Measurements from ENCODE around the gene TLCD3B. TPM values are rescaled to one million over a fixed set of nuclear protein-coding genes. Genes with fewer than 3 reads are reported as not detected.
A peak's percentile ranks its signal among the peaks of the same experiment; 100 is the strongest.

TLCD3B gene
- total and polyA plus RNA-seq, 9 of the 15 experiments (the other 6 are each of a cell fraction or from before 2014, with no cell fraction given), result 0.10 to 0.52 (median 0.23) TPM; not detected in 4

DNA sequence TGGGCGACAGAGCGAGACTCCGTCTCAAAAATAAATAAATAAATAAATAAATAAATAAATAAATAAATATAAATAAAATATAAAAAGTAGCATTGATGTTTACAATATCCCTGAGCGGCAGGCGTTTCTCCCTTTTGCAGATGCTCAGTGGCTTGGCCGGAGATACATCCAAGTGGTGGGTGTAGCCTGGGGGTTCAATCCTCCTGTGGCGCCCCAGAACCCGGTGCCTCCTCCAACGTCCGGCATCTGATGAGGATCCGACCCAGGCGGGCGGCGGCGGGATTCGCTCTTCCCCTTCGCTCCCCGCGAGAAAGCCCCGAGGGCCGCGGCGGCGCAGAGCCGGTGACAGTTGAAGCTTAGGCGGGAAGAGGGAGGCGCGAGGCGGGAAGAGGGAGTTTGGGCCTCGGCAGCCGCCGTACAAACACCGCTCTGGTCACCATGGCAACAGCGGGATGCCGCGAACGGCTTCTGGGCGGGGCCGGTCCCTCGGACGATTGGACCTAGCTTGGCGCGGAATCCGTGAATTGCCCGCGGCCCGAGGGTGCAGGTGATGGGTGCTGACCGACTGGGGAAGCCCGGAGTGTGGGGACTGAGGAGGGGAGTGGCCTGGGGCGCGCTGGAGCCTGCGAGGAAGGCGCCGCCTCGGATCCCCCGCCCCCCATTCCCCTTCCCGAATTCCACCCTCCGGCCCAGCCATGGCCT, 21.8 kb upstream of the TLCD3B start (continued):
- TF ChIP-seq, protein P1, sequence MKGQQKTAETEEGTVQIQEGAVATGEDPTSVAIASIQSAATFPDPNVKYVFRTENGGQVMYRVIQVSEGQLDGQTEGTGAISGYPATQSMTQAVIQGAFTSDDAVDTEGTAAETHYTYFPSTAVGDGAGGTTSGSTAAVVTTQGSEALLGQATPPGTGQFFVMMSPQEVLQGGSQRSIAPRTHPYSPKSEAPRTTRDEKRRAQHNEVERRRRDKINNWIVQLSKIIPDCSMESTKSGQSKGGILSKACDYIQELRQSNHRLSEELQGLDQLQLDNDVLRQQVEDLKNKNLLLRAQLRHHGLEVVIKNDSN (CRISPR knock-in tag; IDR thresholded peaks at IDR 0.05), result 0 out of 2 replicates have a peak, but pooled peaks have one; percentile 22
- TF ChIP-seq EP400 (IDR thresholded peaks at IDR 0.05) (peak; percentile 88), SOX6 (IDR thresholded peaks at IDR 0.05) (peak; percentile 56), ZFX (CRISPR knock-in tag; IDR thresholded peaks at IDR 0.05) (peak; percentile 86), ZBTB33 (CRISPR knock-in tag; IDR thresholded peaks at IDR 0.05) (peak; percentile 76), ZNF766 (CRISPR knock-in tag; conservative IDR thresholded peaks at IDR 0.05) (0 out of 2 replicates have a peak, but pooled peaks have one; percentile 43), CBFA2T2 (conservative IDR thresholded peaks at IDR 0.05) (no peak), ESRRA (IDR thresholded peaks at IDR 0.05; ENCODE audit: borderline replicate concordance, low read depth) (peak; percentile 44; the same call in 1 of the 2 replicates), KLF16 (IDR thresholded peaks at IDR 0.05) (peak; percentile 88), SUPT5H (IDR thresholded peaks at IDR 0.05) (0 out of 2 replicates have a peak, but pooled peaks have one; percentile 47), GATAD2B (IDR thresholded peaks at IDR 0.05; ENCODE audit: borderline replicate concordance) (no peak)
- TF ChIP-seq, protein P2, sequence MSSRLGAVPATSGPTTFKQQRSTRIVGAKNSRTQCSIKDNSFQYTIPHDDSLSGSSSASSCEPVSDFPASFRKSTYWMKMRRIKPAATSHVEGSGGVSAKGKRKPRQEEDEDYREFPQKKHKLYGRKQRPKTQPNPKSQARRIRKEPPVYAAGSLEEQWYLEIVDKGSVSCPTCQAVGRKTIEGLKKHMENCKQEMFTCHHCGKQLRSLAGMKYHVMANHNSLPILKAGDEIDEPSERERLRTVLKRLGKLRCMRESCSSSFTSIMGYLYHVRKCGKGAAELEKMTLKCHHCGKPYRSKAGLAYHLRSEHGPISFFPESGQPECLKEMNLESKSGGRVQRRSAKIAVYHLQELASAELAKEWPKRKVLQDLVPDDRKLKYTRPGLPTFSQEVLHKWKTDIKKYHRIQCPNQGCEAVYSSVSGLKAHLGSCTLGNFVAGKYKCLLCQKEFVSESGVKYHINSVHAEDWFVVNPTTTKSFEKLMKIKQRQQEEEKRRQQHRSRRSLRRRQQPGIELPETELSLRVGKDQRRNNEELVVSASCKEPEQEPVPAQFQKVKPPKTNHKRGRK (tag; IDR thresholded peaks at IDR 0.05), result no peak
- TF ChIP-seq, protein P3, sequence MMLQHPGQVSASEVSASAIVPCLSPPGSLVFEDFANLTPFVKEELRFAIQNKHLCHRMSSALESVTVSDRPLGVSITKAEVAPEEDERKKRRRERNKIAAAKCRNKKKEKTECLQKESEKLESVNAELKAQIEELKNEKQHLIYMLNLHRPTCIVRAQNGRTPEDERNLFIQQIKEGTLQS (IDR thresholded peaks at IDR 0.05), result peak; percentile 65
- TF ChIP-seq, protein P3 (CRISPR knock-in tag; conservative IDR thresholded peaks at IDR 0.05), result no peak; the same call in 1 of the 2 replicates
- TF ChIP-seq, protein P4, sequence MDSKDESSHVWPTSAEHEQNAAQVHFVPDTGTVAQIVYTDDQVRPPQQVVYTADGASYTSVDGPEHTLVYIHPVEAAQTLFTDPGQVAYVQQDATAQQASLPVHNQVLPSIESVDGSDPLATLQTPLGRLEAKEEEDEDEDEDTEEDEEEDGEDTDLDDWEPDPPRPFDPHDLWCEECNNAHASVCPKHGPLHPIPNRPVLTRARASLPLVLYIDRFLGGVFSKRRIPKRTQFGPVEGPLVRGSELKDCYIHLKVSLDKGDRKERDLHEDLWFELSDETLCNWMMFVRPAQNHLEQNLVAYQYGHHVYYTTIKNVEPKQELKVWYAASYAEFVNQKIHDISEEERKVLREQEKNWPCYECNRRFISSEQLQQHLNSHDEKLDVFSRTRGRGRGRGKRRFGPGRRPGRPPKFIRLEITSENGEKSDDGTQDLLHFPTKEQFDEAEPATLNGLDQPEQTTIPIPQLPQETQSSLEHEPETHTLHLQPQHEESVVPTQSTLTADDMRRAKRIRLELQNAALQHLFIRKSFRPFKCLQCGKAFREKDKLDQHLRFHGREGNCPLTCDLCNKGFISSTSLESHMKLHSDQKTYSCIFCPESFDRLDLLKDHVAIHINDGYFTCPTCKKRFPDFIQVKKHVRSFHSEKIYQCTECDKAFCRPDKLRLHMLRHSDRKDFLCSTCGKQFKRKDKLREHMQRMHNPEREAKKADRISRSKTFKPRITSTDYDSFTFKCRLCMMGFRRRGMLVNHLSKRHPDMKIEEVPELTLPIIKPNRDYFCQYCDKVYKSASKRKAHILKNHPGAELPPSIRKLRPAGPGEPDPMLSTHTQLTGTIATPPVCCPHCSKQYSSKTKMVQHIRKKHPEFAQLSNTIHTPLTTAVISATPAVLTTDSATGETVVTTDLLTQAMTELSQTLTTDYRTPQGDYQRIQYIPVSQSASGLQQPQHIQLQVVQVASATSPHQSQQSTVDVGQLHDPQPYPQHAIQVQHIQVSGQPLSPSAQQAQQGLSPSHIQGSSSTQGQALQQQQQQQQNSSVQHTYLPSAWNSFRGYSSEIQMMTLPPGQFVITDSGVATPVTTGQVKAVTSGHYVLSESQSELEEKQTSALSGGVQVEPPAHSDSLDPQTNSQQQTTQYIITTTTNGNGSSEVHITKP (IDR thresholded peaks at IDR 0.05; ENCODE audit: partially characterized antibody), result peak; percentile 76
- TF ChIP-seq, protein P5, sequence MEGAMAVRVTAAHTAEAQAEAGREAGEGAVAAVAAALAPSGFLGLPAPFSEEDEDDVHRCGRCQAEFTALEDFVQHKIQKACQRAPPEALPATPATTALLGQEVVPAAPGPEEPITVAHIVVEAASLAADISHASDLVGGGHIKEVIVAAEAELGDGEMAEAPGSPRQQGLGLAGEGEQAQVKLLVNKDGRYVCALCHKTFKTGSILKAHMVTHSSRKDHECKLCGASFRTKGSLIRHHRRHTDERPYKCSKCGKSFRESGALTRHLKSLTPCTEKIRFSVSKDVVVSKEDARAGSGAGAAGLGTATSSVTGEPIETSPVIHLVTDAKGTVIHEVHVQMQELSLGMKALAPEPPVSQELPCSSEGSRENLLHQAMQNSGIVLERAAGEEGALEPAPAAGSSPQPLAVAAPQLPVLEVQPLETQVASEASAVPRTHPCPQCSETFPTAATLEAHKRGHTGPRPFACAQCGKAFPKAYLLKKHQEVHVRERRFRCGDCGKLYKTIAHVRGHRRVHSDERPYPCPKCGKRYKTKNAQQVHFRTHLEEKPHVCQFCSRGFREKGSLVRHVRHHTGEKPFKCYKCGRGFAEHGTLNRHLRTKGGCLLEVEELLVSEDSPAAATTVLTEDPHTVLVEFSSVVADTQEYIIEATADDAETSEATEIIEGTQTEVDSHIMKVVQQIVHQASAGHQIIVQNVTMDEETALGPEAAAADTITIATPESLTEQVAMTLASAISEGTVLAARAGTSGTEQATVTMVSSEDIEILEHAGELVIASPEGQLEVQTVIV (CRISPR knock-in tag; IDR thresholded peaks at IDR 0.05; ENCODE audit: borderline replicate concordance), result no peak

All from K562 (cell line).